C4-2B (cell line): Measurements from ENCODE around the gene ROBO3.

Source experiments
- ZFX ChIP-seq: fragments of 450-650 bp; IDR thresholded peaks from 2 replicates; pipeline ENCODE4 v1.6.1; 2017
- TF ChIP-seq, protein P1 (sequence below): fragments of 450-650 bp; conservative IDR thresholded peaks from 2 replicates; pipeline ENCODE4 v1.5.1; 2017; ENCODE audit warnings: mild to moderate bottlenecking

- TF ChIP-seq, protein P1, sequence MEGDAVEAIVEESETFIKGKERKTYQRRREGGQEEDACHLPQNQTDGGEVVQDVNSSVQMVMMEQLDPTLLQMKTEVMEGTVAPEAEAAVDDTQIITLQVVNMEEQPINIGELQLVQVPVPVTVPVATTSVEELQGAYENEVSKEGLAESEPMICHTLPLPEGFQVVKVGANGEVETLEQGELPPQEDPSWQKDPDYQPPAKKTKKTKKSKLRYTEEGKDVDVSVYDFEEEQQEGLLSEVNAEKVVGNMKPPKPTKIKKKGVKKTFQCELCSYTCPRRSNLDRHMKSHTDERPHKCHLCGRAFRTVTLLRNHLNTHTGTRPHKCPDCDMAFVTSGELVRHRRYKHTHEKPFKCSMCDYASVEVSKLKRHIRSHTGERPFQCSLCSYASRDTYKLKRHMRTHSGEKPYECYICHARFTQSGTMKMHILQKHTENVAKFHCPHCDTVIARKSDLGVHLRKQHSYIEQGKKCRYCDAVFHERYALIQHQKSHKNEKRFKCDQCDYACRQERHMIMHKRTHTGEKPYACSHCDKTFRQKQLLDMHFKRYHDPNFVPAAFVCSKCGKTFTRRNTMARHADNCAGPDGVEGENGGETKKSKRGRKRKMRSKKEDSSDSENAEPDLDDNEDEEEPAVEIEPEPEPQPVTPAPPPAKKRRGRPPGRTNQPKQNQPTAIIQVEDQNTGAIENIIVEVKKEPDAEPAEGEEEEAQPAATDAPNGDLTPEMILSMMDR, result no peak
- TF ChIP-seq ZFX, result no peak
These were observed 31.0 kb downstream of the ROBO3 start for GRCh38 chr11:124896071-124896750.
